ENCODE measurements around the gene NLRP1.

NLRP1 gene

GRCh38 chr17:5621729-5622128 is 37.4 kb upstream of the NLRP1 start:
- Histone ChIP-seq H3K4me1 (no peaks in the 10 kb centered on the region), H3K36me3 (no peaks in the 10 kb centered on the region), H3K4me3 (ENCODE audit: low read depth, low read length) (no peak overlapping the region), H3K27me3 (no peaks in the 10 kb centered on the region), H3K9me3 (no peaks in the 10 kb centered on the region)
- TF ChIP-seq CTCF (IDR thresholded peaks at IDR 0.05; ENCODE audit: low read depth, low read length) = no peak
- no peak for DNase-seq

GRCh38 chr17:5621026-5621425 is 36.7 kb upstream of the NLRP1 start:
- no peak for DNase-seq
- no peak for TF ChIP-seq CTCF (IDR thresholded peaks at IDR 0.05; ENCODE audit: low read depth, low read length)
- no peaks in the 10 kb centered on the region for H3K27me3 ChIP-seq
- no peaks in the 10 kb centered on the region for H3K9me3 ChIP-seq
- H3K36me3 ChIP-seq = no peaks in the 10 kb centered on the region
- H3K4me3 ChIP-seq (ENCODE audit: low read depth, low read length) = no peak overlapping the region
- H3K4me1 ChIP-seq = no peaks in the 10 kb centered on the region

GRCh38 chr17:5619088-5619740 is 34.9 kb upstream of the NLRP1 start:
- Histone ChIP-seq H3K4me3 (ENCODE audit: low read depth, low read length) (0 out of 2 replicates have a peak overlapping the region, but pooled peaks have one; percentile 16), H3K9me3 (no peaks in the 10 kb centered on the region), H3K36me3 (no peaks in the 10 kb centered on the region), H3K4me1 (no peaks in the 10 kb centered on the region), H3K27me3 (no peaks in the 10 kb centered on the region)
- DNase-seq = peak; percentile 5
- TF ChIP-seq CTCF (IDR thresholded peaks at IDR 0.05; ENCODE audit: low read depth, low read length) = no peak

- H3K27me3 ChIP-seq = no peaks in the 10 kb centered on the region
- no peaks in the 10 kb centered on the region for H3K4me1 ChIP-seq
- no peak for DNase-seq
- H3K4me3 ChIP-seq (ENCODE audit: low read depth, low read length) = no peak overlapping the region
- H3K36me3 ChIP-seq = no peaks in the 10 kb centered on the region
- no peaks in the 10 kb centered on the region for H3K9me3 ChIP-seq
- no peak for TF ChIP-seq CTCF (IDR thresholded peaks at IDR 0.05; ENCODE audit: low read depth, low read length)
Measured at GRCh38 chr17:5618476-5618875, 34.2 kb upstream of the NLRP1 start.

- no peaks in the 10 kb centered on the region for H3K36me3 ChIP-seq
- H3K27me3 ChIP-seq = no peaks in the 10 kb centered on the region
- H3K9me3 ChIP-seq = no peaks in the 10 kb centered on the region
- TF ChIP-seq CTCF (IDR thresholded peaks at IDR 0.05; ENCODE audit: low read depth, low read length) = no peak
- no peaks in the 10 kb centered on the region for H3K4me1 ChIP-seq
- no peak for DNase-seq
- H3K4me3 ChIP-seq (ENCODE audit: low read depth, low read length) = no peak overlapping the region
Measured at GRCh38 chr17:5615476-5615875, 31.2 kb upstream of the NLRP1 start.

- no peaks in the 10 kb centered on the region for H3K4me1 ChIP-seq
- no peak for DNase-seq
- H3K27me3 ChIP-seq = no peaks in the 10 kb centered on the region
- no peak for TF ChIP-seq CTCF (IDR thresholded peaks at IDR 0.05; ENCODE audit: low read depth, low read length)
- no peaks in the 10 kb centered on the region for H3K36me3 ChIP-seq
- no peak overlapping the region for H3K4me3 ChIP-seq (ENCODE audit: low read depth, low read length)
- no peaks in the 10 kb centered on the region for H3K9me3 ChIP-seq
Measured at GRCh38 chr17:5610956-5611355, 26.6 kb upstream of the NLRP1 start.
